Measurements from ENCODE around the gene DNAH10. TPM values are rescaled to one million over a fixed set of nuclear protein-coding genes. Genes with fewer than 3 reads are reported as not detected.

The DNAH10 gene
- total RNA-seq, 1 donor from 2014 or later = not detected

GRCh38 chr12:123748161-123748560 lies 13.9 kb upstream of the DNAH10 start:
- TF ChIP-seq CTCF (IDR thresholded peaks at IDR 0.05) = no peak
- Histone ChIP-seq H3K9me3 (no peaks in the 10 kb centered on the region), H3K4me1 (no peaks in the 10 kb centered on the region), H3K4me3 (no peak overlapping the region), H3K27ac (no peak overlapping the region), H3K27me3 (no peaks in the 10 kb centered on the region), H3K36me3 (peaks cover 36 to 72% of the 10 kb centered on the region in 2 donors)
- no peak for DNase-seq (ENCODE audit: low spot score in 2 of 2)
- intact Hi-C loops (cut with DNase I) = no loop called here

GRCh38 chr12:123748661-123749060 lies 13.4 kb upstream of the DNAH10 start:
- no peaks in the 10 kb centered on the region for H3K9me3 ChIP-seq
- H3K27me3 ChIP-seq = no peaks in the 10 kb centered on the region
- no peak for DNase-seq (ENCODE audit: low spot score in 2 of 2)
- intact Hi-C loops (cut with DNase I) = no loop called here
- no peak overlapping the region for H3K27ac ChIP-seq
- no peak for TF ChIP-seq CTCF (IDR thresholded peaks at IDR 0.05)
- H3K4me1 ChIP-seq = no peaks in the 10 kb centered on the region
- H3K36me3 ChIP-seq = peaks cover 35 to 72% of the 10 kb centered on the region in 2 donors
- no peak overlapping the region for H3K4me3 ChIP-seq

- intact Hi-C loops (cut with DNase I) = no loop called here
- H3K27ac ChIP-seq = no peak overlapping the region
- TF ChIP-seq CTCF (IDR thresholded peaks at IDR 0.05) = no peak
- no peaks in the 10 kb centered on the region for H3K4me1 ChIP-seq
- H3K4me3 ChIP-seq = no peak overlapping the region
- H3K27me3 ChIP-seq = no peaks in the 10 kb centered on the region
- no peaks in the 10 kb centered on the region for H3K9me3 ChIP-seq
- H3K36me3 ChIP-seq = peaks cover 29 to 72% of the 10 kb centered on the region in 2 donors
- no peak for DNase-seq (ENCODE audit: low spot score in 2 of 2)
These were observed 12.7 kb upstream of the DNAH10 start for GRCh38 chr12:123749355-123749754.

GRCh38 chr12:123750159-123750656 lies 11.9 kb upstream of the DNAH10 start:
- Histone ChIP-seq H3K27ac (no peak overlapping the region), H3K9me3 (no peaks in the 10 kb centered on the region), H3K4me3 (no peak overlapping the region), H3K4me1 (no peaks in the 10 kb centered on the region), H3K27me3 (no peaks in the 10 kb centered on the region), H3K36me3 (peaks cover 30 to 72% of the 10 kb centered on the region in 2 donors)
- no peak for DNase-seq (ENCODE audit: low spot score in 2 of 2)
- TF ChIP-seq CTCF (IDR thresholded peaks at IDR 0.05) = no peak
- intact Hi-C loops (cut with DNase I) = no loop called here

- H3K4me1 ChIP-seq = peaks cover 0 to 4% of the 10 kb centered on the region in 2 donors
- no peak for DNase-seq (ENCODE audit: low spot score in 2 of 2)
- H3K9me3 ChIP-seq = no peaks in the 10 kb centered on the region
- H3K27me3 ChIP-seq = no peaks in the 10 kb centered on the region
- no peak for TF ChIP-seq CTCF (IDR thresholded peaks at IDR 0.05)
- no peak overlapping the region for H3K27ac ChIP-seq
- no peak overlapping the region for H3K4me3 ChIP-seq
- intact Hi-C loops (cut with DNase I) = no loop called here
- peaks cover 30 to 62% of the 10 kb centered on the region in 2 donors for H3K36me3 ChIP-seq
These were observed 10.1 kb upstream of the DNAH10 start for GRCh38 chr12:123752046-123752445.
